Mammary epithelial cell (primary cell): ENCODE results near the gene HSBP1L1.

Experiments used
- CTCF ChIP-seq, 2 donors: IDR thresholded peaks in 1 of 2; conservative IDR thresholded peaks in 1 of 2; 2 replicates each; pipeline ENCODE4 v1.5.1; 2011 to 2012; ENCODE audit warnings: inconsistent platforms in 2 of 2, low read length in 2 of 2, mild to moderate bottlenecking in 2 of 2, control low read depth in 1 of 2, low read depth in 1 of 2; ENCODE audit not compliant: insufficient read depth in 1 of 2; ENCODE audit errors: extremely low read depth in 1 of 2
- EZH2 ChIP-seq: IDR thresholded peaks from 2 replicates; pipeline ENCODE4 v1.6.1; 2012; ENCODE audit warnings: low read length, inconsistent platforms, borderline replicate concordance

GRCh38 chr18:79983253-79983652 lies 18.8 kb downstream of the HSBP1L1 start:
- no peak for TF ChIP-seq CTCF (conservative IDR thresholded peaks at IDR 0.05 in 1 of 2, IDR thresholded peaks at IDR 0.05 in 1 of 2; ENCODE audit: extremely low read depth in 1 of 2, insufficient read depth in 1 of 2, low read depth in 1 of 2, low read length in 2 of 2)
- no peak for TF ChIP-seq EZH2
